Liver (tissue), 2 donors: ENCODE results near the gene PXDN.
"Not testable (repeated sequence)": the region's sequence is repeated elsewhere in the genome, so short reads cannot be mapped to it uniquely, and the experiment has no call there.

Experiments
- CTCF ChIP-seq: fragments of 150-350 bp; IDR thresholded peaks from 2 replicates; pipeline ENCODE4 v1.5.1; 2017; ENCODE audit warnings: improper control_type of control experiment, low read depth, low read length; ENCODE audit not compliant: missing input control
- REST ChIP-seq: IDR thresholded peaks from 2 replicates; pipeline ENCODE4 v1.6.1; 2016; ENCODE audit warnings: antibody characterized with exemption, mild to moderate bottlenecking
- donor health status: healthy.

GRCh38 chr2:1733298-1733697 lies 11.0 kb downstream of the PXDN start:
- TF ChIP-seq CTCF, REST: not testable (repeated sequence)
